ENCODE measurements around the gene KRTAP5-7.

GRCh38 chr11:71484248-71485062 lies 42.6 kb upstream of the KRTAP5-7 start:
- TF ChIP-seq POLR2A (IDR thresholded peaks at IDR 0.05; ENCODE audit: low read length) (no peak), GATA1 (IDR thresholded peaks at IDR 0.05; ENCODE audit: low read depth, low read length) (no peak)
